Mesendoderm (in vitro differentiated cells): ENCODE measurements around the gene KLK12.

ENCODE experiments used
- DNase-seq: peaks from one replicate; pipeline ENCODE4 v3.0.0; 2013
- H2AK5ac ChIP-seq: 2 replicates; pipeline ENCODE4 v1.6.1; 2013; ENCODE audit warnings: low read length, inconsistent platforms
- H2BK120ac ChIP-seq: 2 replicates; pipeline ENCODE4 v1.6.1; 2013; ENCODE audit warnings: low read depth, mild to moderate bottlenecking, low read length, moderate library complexity, mixed read lengths
- H2BK15ac ChIP-seq: replicated peaks from 2 replicates; pipeline ENCODE4 v1.6.1; 2013; ENCODE audit warnings: low read depth, mild to moderate bottlenecking, moderate library complexity
- H2BK5ac ChIP-seq: 2 replicates; pipeline ENCODE4 v1.6.1; 2013; ENCODE audit warnings: low read length, inconsistent platforms
- H3K18ac ChIP-seq: 2 replicates; pipeline ENCODE4 v1.6.1; 2013; ENCODE audit warnings: mild to moderate bottlenecking, low read length, mixed read lengths
- H3K23ac ChIP-seq: one replicate; pipeline ENCODE4 v1.6.1; 2013; ENCODE audit warnings: low read length
- H3K27ac ChIP-seq: 2 replicates; pipeline ENCODE4 v1.5.1; 2013; ENCODE audit warnings: low read depth, mild to moderate bottlenecking, inconsistent platforms, low read length, moderate library complexity
- H3K27me3 ChIP-seq: 2 replicates; pipeline ENCODE4 v1.6.1; 2013; ENCODE audit warnings: low read length, control low read depth, mild to moderate bottlenecking, inconsistent platforms; ENCODE audit not compliant: insufficient read depth, poor library complexity
- H3K36me3 ChIP-seq: 2 replicates; pipeline ENCODE4 v1.6.1; 2013; ENCODE audit warnings: low read length, inconsistent platforms; ENCODE audit not compliant: control insufficient read depth, insufficient read depth
- H3K4ac ChIP-seq: one replicate; pipeline ENCODE4 v1.6.1; 2013; ENCODE audit warnings: low read depth, mild to moderate bottlenecking, low read length, moderate library complexity
- H3K4me1 ChIP-seq: 2 replicates; pipeline ENCODE4 v1.6.1; 2013; ENCODE audit warnings: low read depth, low read length, inconsistent platforms; ENCODE audit not compliant: control insufficient read depth
- H3K4me2 ChIP-seq: 2 replicates; pipeline ENCODE4 v1.6.1; 2013; ENCODE audit warnings: low read length
- H3K4me3 ChIP-seq: 2 replicates; pipeline ENCODE4 v1.5.1; 2013; ENCODE audit warnings: mild to moderate bottlenecking, low read length
- H3K56ac ChIP-seq: one replicate; pipeline ENCODE4 v1.6.1; 2013; ENCODE audit warnings: low read length
- H3K79me1 ChIP-seq: 2 replicates; pipeline ENCODE4 v1.6.1; 2013; ENCODE audit warnings: low read length, inconsistent platforms
- H3K79me2 ChIP-seq: 2 replicates; pipeline ENCODE4 v1.6.1; 2013; ENCODE audit warnings: mild to moderate bottlenecking, low read length; ENCODE audit not compliant: control insufficient read depth, insufficient read depth
- H3K9ac ChIP-seq: 2 replicates; pipeline ENCODE4 v1.6.1; 2013; ENCODE audit warnings: low read length, inconsistent platforms
- H4K5ac ChIP-seq: one replicate; pipeline ENCODE4 v1.6.1; 2013; ENCODE audit warnings: low read length
- H4K8ac ChIP-seq: one replicate; pipeline ENCODE4 v1.6.1; 2013; ENCODE audit warnings: low read depth, mild to moderate bottlenecking, control low read depth, low read length, moderate library complexity
- WGBS: extraction: QIAGEN DNeasy Blood & Tissue Kit; methylation state at CpG from one replicate; pipeline ENCODE4 v1.1.7; 2013; ENCODE audit warnings: low lambda C conversion rate, missing lambda C conversion rate; ENCODE audit not compliant: insufficient coverage; ENCODE audit errors: extremely low coverage; 5-methylcytosine and 5-hydroxymethylcytosine counted together

Gene KLK12

DNA sequence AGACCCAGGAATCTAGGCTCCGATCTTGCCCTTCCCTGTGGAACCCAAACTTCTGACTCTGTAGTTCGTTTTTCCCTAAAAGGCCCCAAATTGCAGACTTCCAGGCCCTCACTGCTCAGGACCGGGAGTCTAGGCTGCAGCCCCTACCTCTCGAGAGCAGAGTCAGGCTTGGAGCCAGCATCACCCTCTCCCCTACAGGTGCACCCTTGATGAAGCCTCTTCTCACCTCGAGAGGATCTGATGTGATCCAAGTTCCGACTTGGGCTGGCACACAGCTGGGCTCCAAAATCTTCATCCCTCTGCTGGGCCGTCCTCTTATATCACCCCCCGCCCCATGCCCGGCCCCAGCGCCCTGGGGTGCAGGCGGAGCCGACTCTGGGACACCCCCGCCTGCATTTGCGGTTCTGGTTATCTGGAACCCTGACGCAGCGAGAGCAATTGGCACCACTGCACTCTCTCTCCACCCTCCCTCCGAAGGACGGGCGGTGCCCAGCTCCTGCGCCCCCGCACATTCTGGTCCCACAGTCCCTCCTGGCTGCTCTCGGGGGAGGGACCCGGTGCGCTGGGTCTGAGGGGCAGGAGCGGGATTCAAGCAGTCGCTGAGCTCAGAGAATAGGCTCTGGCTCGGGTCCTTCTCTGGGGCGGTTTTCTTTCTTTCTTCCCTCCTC, 51.0 kb downstream of the KLK12 start, which contains the start of gene KLK7:
TSS of gene KLK7 (minus strand) at position 293 of the 668 bp plus-strand sequence. CDS start 1,518 bp downstream, outside the sequence.
- Histone ChIP-seq H3K27me3 (no peaks in the 10 kb centered on the region), H2AK5ac (no peak within 1 kb of the TSS), H2BK15ac (no peak within 1 kb of the TSS), H3K4me1 (no peaks in the 10 kb centered on the region), H3K4ac (no peak within 1 kb of the TSS), H3K36me3 (no peaks in the 10 kb centered on the region), H4K5ac (no peak within 1 kb of the TSS), H2BK5ac (no peak within 1 kb of the TSS), H3K18ac (no peak within 1 kb of the TSS), H3K79me1 (no peaks in the 10 kb centered on the region), H3K4me2 (peak within 1 kb of the TSS; percentile 15), H3K56ac (peak within 1 kb of the TSS; percentile 25), H3K23ac (no peak within 1 kb of the TSS), H3K4me3 (no peak within 1 kb of the TSS), H4K8ac (no peak within 1 kb of the TSS), H3K79me2 (no peaks in the 10 kb centered on the region), H3K9ac (no peak within 1 kb of the TSS), H2BK120ac (no peak within 1 kb of the TSS), H3K27ac (no peak within 1 kb of the TSS)
- WGBS: no CpG with 5 or more reads among the region's 28 CpGs
- DNase-seq: no peak

DNA sequence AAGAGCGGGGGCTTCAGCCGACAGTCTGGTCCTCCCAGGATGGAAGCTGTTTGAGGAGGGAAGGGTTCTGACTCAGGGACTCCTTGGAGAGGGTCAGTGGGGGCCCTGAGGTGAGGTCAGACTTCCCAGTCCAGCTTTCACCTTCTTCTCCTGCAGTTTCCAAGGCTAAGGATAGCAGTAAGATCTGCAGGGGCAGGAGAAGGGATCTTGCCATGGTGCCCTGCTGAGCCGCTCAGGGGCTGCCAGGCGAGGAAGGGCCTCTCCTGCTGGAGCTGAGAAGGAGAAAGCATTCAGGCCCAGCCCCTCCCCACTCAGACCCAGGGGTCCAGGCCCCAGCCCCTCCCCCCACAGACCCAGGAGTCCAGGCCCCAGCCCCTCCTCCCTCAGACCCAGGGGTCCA, 52.6 kb downstream of the KLK12 start:
- DNase-seq: no peak
- H3K18ac ChIP-seq: no peak overlapping the region
- H4K8ac ChIP-seq: no peak overlapping the region
- H4K5ac ChIP-seq: no peak overlapping the region
- H3K79me1 ChIP-seq: no peaks in the 10 kb centered on the region
- no peak overlapping the region for H2BK15ac ChIP-seq
- H3K4me3 ChIP-seq: no peak overlapping the region
- H2BK120ac ChIP-seq: no peak overlapping the region
- H3K56ac ChIP-seq: no peak overlapping the region
- H3K9ac ChIP-seq: no peak overlapping the region
- H3K4me1 ChIP-seq: no peaks in the 10 kb centered on the region
- no CpG with 5 or more reads among the region's 4 CpGs for WGBS
- H2BK5ac ChIP-seq: no peak overlapping the region
- H3K4me2 ChIP-seq: no peak overlapping the region
- H3K23ac ChIP-seq: no peak overlapping the region
- H3K79me2 ChIP-seq: no peaks in the 10 kb centered on the region
- no peaks in the 10 kb centered on the region for H3K36me3 ChIP-seq
- no peaks in the 10 kb centered on the region for H3K27me3 ChIP-seq
- H3K27ac ChIP-seq: no peak overlapping the region
- H2AK5ac ChIP-seq: no peak overlapping the region
- H3K4ac ChIP-seq: no peak overlapping the region

DNA sequence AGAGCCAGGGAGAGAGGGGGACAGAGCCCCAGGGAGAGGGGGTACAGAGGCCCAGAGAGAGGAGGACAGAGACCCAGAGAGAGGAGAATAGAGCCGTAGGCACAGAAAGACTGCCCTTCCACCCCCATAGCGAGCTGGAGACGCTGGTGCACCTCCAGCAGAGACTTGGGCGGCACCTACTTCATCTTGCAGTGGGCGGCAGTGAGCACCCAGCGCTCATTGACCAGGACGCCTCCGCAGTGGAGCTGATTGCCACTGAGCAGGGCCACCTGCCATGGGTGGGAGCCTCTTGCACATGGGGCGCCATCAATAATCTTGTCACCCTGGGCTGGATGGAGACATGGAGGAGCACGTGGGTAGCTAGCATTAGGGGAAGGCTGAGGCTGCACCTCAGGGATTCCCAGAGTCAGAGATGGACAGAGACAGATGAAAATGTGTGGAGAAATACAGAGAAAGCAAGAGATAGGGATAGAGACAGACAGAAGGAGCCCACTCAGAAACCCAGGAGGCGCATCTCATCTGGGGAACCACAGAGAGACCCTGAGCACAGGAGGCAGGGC, 53.1 kb downstream of the KLK12 start:
- Histone ChIP-seq H3K79me2 (no peaks in the 10 kb centered on the region), H2BK15ac (no peak overlapping the region), H4K8ac (no peak overlapping the region), H2AK5ac (no peak overlapping the region), H3K27ac (no peak overlapping the region), H4K5ac (no peak overlapping the region), H3K9ac (no peak overlapping the region), H3K56ac (no peak overlapping the region), H3K18ac (no peak overlapping the region), H3K4ac (no peak overlapping the region), H3K27me3 (no peaks in the 10 kb centered on the region), H2BK5ac (no peak overlapping the region), H2BK120ac (no peak overlapping the region), H3K4me2 (no peak overlapping the region), H3K23ac (no peak overlapping the region), H3K79me1 (no peaks in the 10 kb centered on the region), H3K4me1 (no peaks in the 10 kb centered on the region), H3K36me3 (no peaks in the 10 kb centered on the region), H3K4me3 (no peak overlapping the region)
- DNase-seq: no peak
- no CpG with 5 or more reads among the region's 11 CpGs for WGBS

DNA sequence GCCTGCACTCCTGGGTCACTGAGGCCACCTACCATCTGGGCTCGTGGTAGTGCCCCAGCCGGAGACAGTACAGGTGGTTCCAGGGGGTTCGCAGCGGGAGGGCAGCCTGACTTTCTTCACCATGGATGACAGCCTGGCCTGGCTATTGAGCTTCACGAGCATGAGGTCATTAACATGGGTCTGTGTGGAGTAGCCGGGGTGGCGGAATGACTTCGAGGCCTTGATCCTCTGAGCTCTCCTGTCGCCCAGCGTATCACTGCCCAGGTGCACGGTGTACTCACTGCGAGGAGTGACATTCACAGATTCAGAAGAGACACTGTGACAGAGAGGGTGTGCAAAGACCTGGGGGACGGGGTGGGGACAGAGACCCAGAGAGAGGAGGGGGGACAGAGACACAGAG, 54.6 kb downstream of the KLK12 start:
- H4K8ac ChIP-seq: no peak overlapping the region
- H3K36me3 ChIP-seq: no peaks in the 10 kb centered on the region
- no peak overlapping the region for H3K4me2 ChIP-seq
- no peak overlapping the region for H2BK120ac ChIP-seq
- DNase-seq: peak; percentile 31
- no peak overlapping the region for H3K4me3 ChIP-seq
- no peaks in the 10 kb centered on the region for H3K79me1 ChIP-seq
- no peak overlapping the region for H3K18ac ChIP-seq
- H3K9ac ChIP-seq: no peak overlapping the region
- H3K56ac ChIP-seq: no peak overlapping the region
- no peak overlapping the region for H4K5ac ChIP-seq
- H2BK15ac ChIP-seq: no peak overlapping the region
- H3K4me1 ChIP-seq: no peaks in the 10 kb centered on the region
- H3K23ac ChIP-seq: no peak overlapping the region
- H2AK5ac ChIP-seq: no peak overlapping the region
- no CpG with 5 or more reads among the region's 13 CpGs for WGBS
- H3K27me3 ChIP-seq: no peaks in the 10 kb centered on the region
- no peak overlapping the region for H2BK5ac ChIP-seq
- H3K79me2 ChIP-seq: no peaks in the 10 kb centered on the region
- H3K4ac ChIP-seq: no peak overlapping the region
- H3K27ac ChIP-seq: no peak overlapping the region

DNA sequence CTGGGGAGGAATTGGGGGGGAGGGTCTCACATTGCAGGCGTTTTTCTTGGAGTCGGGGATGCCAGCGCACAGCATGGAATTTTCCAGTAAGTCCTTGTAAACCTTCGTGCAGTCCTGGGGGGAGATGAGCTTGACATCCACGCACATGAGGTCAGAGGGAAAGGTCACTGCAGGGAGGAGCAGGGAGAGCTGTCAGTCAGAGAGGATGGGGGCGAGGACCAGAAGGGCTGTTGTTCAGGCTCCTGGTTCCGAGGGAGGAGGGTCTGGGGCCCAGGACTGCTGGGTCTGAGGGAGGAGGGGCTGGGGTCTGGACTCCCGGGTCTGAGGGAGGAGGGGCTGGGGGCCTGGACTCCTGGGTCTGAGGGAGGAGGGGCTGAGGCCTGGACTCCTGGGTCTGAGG, 55.0 kb downstream of the KLK12 start:
- no peak overlapping the region for H2BK120ac ChIP-seq
- H3K4me3 ChIP-seq: no peak overlapping the region
- no peak overlapping the region for H3K9ac ChIP-seq
- no peak overlapping the region for H3K18ac ChIP-seq
- H2BK15ac ChIP-seq: no peak overlapping the region
- no peak overlapping the region for H2BK5ac ChIP-seq
- peak; percentile 18 for DNase-seq
- H3K4ac ChIP-seq: no peak overlapping the region
- H3K27ac ChIP-seq: no peak overlapping the region
- H4K8ac ChIP-seq: no peak overlapping the region
- H3K56ac ChIP-seq: no peak overlapping the region
- no peaks in the 10 kb centered on the region for H3K36me3 ChIP-seq
- no peaks in the 10 kb centered on the region for H3K27me3 ChIP-seq
- WGBS: no CpG with 5 or more reads among the region's 8 CpGs
- no peak overlapping the region for H3K4me2 ChIP-seq
- H3K79me1 ChIP-seq: no peaks in the 10 kb centered on the region
- no peak overlapping the region for H3K23ac ChIP-seq
- no peaks in the 10 kb centered on the region for H3K4me1 ChIP-seq
- H2AK5ac ChIP-seq: no peak overlapping the region
- H4K5ac ChIP-seq: no peak overlapping the region
- H3K79me2 ChIP-seq: no peaks in the 10 kb centered on the region
